ENCODE measurements around the gene DRAXIN.

Gene DRAXIN

DNA sequence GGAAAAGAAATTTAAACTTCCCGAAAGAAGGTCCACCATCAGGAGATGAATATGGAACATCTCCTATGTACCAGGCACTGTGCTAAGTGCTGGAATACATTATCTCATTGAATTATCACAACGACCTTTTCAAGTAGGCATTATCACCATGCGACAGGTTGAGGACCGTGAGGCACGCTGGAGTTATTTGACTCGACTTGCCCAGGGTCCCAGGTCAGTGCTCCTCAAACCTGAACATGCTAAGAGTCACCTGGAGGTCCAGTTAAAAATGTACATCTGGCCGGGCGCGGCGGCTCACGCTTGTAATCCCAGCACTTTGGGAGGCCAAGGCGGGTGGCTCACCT, 28.5 kb downstream of the DRAXIN start:
- DNase-seq (ENCODE audit: insufficient read length, low spot score), result no peak
- no peak for FAIRE-seq
- TF ChIP-seq, protein P1, sequence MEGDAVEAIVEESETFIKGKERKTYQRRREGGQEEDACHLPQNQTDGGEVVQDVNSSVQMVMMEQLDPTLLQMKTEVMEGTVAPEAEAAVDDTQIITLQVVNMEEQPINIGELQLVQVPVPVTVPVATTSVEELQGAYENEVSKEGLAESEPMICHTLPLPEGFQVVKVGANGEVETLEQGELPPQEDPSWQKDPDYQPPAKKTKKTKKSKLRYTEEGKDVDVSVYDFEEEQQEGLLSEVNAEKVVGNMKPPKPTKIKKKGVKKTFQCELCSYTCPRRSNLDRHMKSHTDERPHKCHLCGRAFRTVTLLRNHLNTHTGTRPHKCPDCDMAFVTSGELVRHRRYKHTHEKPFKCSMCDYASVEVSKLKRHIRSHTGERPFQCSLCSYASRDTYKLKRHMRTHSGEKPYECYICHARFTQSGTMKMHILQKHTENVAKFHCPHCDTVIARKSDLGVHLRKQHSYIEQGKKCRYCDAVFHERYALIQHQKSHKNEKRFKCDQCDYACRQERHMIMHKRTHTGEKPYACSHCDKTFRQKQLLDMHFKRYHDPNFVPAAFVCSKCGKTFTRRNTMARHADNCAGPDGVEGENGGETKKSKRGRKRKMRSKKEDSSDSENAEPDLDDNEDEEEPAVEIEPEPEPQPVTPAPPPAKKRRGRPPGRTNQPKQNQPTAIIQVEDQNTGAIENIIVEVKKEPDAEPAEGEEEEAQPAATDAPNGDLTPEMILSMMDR (IDR thresholded peaks at IDR 0.05; ENCODE audit: insufficient read depth, missing control alignments), result no peak

DNA sequence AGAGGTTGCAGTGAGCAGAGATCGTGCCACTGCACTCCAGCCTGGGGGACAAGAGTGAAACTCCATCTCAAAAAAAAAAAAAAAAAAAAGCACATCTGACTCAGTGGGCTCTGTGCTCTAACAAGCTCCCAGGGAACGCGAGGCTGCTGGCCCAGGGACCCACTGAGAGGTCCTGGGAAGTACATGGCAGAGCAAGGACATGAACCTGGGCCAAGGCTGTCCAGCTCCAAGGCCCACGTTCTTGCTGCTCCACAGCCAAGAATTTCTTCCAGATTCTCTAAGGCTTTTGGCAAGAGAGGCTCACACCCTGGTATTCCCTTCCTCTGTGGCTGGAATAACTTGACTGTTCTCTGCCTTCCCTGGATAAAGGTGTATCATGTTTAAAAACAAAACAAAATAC, 29.0 kb downstream of the DRAXIN start:
- TF ChIP-seq, protein P1 (IDR thresholded peaks at IDR 0.05; ENCODE audit: insufficient read depth, missing control alignments), result no peak
- FAIRE-seq, result no peak

DNA sequence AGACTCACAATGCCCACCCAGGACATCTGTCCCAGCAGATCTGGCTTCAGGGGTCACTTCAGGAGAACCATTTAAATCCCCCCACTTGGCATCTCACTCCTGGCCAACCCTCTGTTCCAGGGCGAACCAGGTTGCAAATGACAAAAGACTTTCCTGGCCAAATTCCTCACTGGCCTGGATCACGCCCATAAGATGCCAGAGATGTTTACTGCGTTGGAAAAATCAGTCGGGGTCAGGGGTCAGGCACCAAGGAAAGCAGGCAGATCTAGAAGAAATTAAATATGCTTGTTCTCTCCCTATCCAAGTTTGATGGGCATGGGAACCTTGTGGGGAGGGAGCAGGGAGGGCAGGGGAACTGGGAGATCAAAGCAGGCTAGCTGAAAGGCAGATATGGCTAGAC, 29.8 kb downstream of the DRAXIN start:
- FAIRE-seq, result no peak
- TF ChIP-seq, protein P1 (IDR thresholded peaks at IDR 0.05; ENCODE audit: insufficient read depth, missing control alignments), result no peak

More for the DNA sequence above, 29.0 kb downstream of the DRAXIN start:
- no peak for DNase-seq (ENCODE audit: insufficient read length, low spot score)

DNA sequence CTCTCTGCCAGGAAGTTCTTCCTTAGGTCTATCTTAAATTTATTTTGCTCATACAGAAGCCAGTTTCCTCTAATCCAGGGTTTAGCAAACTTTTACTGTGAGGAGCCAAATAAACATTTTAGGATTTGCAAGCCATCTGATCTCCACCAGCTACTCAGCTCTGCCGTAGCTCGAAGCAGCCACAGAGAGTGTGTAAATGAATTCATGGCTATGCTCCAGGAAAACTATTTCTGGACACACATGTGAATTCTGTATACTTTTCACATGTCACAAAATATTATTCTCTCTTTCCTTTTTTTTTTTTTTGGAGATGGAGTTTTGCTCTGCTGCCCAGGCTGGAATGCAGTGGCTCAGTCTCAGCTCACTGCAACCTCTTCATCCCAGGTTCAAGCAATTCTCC, 31.0 kb downstream of the DRAXIN start:
- TF ChIP-seq, protein P1 (IDR thresholded peaks at IDR 0.05; ENCODE audit: insufficient read depth, missing control alignments), result no peak
- DNase-seq (ENCODE audit: insufficient read length, low spot score), result no peak
- FAIRE-seq, result no peak

More for the DNA sequence above, 29.8 kb downstream of the DRAXIN start:
- DNase-seq (ENCODE audit: insufficient read length, low spot score), result no peak

DNA sequence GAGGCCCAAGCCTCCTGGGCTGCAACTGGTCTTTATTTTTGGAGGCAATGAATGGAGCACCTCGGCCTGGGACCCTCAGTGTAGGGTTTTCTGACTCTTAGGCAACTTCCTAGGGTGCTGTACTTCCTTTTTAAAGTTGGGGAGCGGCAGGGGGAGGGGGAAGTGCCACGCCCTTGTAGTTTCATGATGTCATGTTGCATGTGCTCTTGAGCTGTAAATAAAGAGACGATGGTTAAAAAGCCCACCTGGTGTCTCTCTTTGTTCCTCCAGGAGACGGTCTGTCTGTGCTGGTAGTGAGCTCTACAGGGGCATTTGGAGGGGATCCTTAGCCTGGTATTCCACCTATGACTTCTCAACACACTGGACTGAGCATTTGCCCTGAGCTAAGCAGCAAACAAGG, 34.1 kb downstream of the DRAXIN start:
- no peak for DNase-seq (ENCODE audit: insufficient read length, low spot score)
- no peak for FAIRE-seq
- TF ChIP-seq, protein P1 (IDR thresholded peaks at IDR 0.05; ENCODE audit: insufficient read depth, missing control alignments), result no peak

DNA sequence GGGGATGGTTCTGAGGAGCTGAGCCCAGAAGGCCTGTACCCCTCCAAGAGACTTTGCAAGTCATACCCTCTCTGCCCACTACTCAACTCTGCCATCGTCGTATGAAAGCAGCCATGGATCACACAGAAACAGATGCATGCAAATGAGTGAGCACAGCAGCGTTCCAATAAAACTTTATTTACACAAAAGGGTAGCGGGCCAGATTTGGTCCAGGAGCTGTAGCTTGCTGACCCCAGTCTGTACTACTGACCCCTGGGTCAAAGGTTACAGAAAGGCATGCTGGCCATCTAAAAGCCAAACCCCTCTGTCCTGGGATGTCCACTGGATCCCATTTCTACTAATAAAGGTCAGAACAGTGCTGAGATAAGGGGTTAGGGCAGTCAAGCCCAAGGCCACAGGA, 35.6 kb downstream of the DRAXIN start:
- no peak for FAIRE-seq
- TF ChIP-seq, protein P1 (IDR thresholded peaks at IDR 0.05; ENCODE audit: insufficient read depth, missing control alignments), result no peak

DNA sequence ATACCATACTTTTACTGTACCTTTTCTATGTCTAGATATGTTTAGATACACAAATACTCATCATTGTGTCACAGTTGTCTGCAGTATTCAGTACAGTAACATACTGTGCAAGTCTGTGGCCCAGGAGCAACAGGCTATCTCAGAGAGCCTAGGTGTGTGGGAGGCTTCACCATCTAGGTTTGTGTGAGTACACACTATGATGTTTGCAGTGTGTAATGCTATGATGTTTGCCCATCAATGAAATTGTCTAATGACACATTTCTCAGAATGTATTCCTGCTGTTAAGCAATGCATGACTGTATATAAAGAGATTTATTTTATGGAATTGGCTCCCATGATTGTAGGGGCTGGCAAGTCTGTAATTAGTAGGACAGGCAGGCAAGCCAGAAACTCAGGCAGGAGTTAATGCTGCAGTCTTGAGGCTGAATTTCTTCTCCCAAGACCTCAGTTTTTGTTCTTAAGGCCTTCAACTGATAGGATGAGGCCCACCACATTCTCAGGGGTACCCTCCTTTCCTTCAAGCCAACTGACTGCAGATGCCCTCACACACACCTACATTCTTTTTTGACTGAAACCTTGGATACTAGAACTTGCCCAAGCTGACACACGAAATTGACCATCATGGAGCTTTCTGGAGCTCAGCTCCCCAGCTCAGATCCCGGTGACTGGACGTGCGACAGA, 36.8 kb downstream of the DRAXIN start:
- no peak for FAIRE-seq
- TF ChIP-seq, protein P1 (IDR thresholded peaks at IDR 0.05; ENCODE audit: insufficient read depth, missing control alignments), result no peak
- DNase-seq (ENCODE audit: insufficient read length, low spot score), result no peak

More for the DNA sequence above, 35.6 kb downstream of the DRAXIN start:
- DNase-seq (ENCODE audit: insufficient read length, low spot score), result no peak

Measured in D721Med (cell line).